Activated CD4-positive, alpha-beta T cell treated with anti-CD3 and anti-CD28 coated beads, Interleukin-2, amount 10 ng/mL, durations not matched to agents 7 days and 5 days (primary cell): ENCODE measurements around the gene EFCAB11. TPM values are rescaled to one million over a fixed set of nuclear protein-coding genes. Genes with fewer than 3 reads are reported as not detected.

Experiments
- CTCF ChIA-PET: fragments of 350-600 bp; sonication (Branson Sonifier 250); formaldehyde crosslinking; loops from one replicate; lab custom pipeline; 2021; ENCODE audit warnings: antibody characterized with exemption; lab: Charles Lee
- POLR2A ChIA-PET: fragments of 350-600 bp; sonication (Branson Sonifier 250); formaldehyde crosslinking; loops from one replicate; lab custom pipeline; 2021; ENCODE audit warnings: antibody characterized with exemption; lab: Charles Lee
- DNase-seq: peaks from one replicate; pipeline ENCODE4 v3.0.0-alpha.2; 2020
- H3K27ac Mint-ChIP-seq: one replicate; pipeline ENCODE4 v1.8.0; 2021; ENCODE audit warnings: mild to moderate bottlenecking, moderate library complexity, mixed read lengths
- H3K27me3 Mint-ChIP-seq: one replicate; pipeline ENCODE4 v1.8.0; 2021; ENCODE audit warnings: mixed read lengths
- H3K36me3 Mint-ChIP-seq: one replicate; pipeline ENCODE4 v1.8.0; 2021; ENCODE audit warnings: low read depth, mixed read lengths
- H3K4me1 Mint-ChIP-seq: one replicate; pipeline ENCODE4 v1.8.0; 2021; ENCODE audit warnings: mixed read lengths
- H3K4me3 Mint-ChIP-seq: one replicate; pipeline ENCODE4 v1.8.0; 2021; ENCODE audit warnings: mild to moderate bottlenecking, moderate library complexity, mixed read lengths
- H3K9me3 Mint-ChIP-seq: one replicate; pipeline ENCODE4 v1.8.0; 2021; ENCODE audit warnings: mixed read lengths
- total RNA-seq, 2 experiments: library from RNA; stranded (reverse); gene quantifications; one replicate each; pipeline ENCODE4 v1.2.3, GENCODE V29; 2021

The EFCAB11 gene
- total RNA-seq, 2 experiments from 2014 or later: 7.7 to 8.6 TPM

DNA sequence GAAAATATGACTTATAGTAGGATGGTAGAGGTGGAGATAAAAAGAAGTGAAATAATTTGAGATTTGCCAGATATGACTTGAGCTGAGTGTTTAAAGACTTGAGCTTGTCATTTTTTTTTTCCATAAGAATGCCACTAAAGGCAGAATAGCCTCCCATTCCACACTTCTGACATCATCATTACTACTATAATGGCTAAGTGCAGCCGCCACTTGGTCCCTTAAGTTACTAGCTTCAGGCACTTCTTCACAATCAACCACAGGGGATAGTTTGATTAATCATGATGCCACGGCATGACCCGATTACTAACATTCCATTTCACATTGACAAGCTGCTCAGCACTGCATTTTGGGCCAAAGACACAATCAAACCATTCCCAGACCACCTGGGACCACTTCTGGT is 127.9 kb downstream of the EFCAB11 start:
- no peak overlapping the region for H3K27ac Mint-ChIP-seq
- ChIA-PET CTCF (interaction anchor here (0.6 to 0.7 kb wide), 2 partner anchors 646 to 713 kb away, joined by 3 read pairs; no protein-coding TSS in a partner anchor), POLR2A (interaction anchor here (0.6 to 0.7 kb wide), 2 partner anchors 95 to 839 kb away, joined by 3 read pairs; no protein-coding TSS in a partner anchor)
- no peak overlapping the region for H3K4me3 Mint-ChIP-seq
- no peaks in the 10 kb centered on the region for H3K36me3 Mint-ChIP-seq
- peaks cover 12% of the 10 kb centered on the region for H3K9me3 Mint-ChIP-seq
- no peaks in the 10 kb centered on the region for H3K4me1 Mint-ChIP-seq
- DNase-seq: no peak
- H3K27me3 Mint-ChIP-seq: peaks cover 9% of the 10 kb centered on the region

DNA sequence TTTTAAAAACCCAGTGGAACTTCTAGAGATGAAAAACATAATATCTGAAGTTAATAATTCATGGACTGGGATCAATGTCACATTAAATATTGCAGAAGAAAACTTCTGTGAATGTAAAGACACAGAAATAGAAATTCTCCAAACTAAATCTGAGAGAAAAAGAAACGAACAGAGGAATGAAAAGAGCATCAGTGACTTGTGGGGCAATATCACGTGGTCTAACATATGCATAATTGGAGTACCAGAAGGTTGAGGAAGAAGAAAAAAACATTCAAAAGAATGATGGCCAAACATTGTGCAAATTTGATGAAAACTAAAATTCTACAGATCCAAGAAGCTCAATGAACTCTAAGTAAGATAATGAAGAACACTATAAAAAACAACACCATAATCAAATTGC is 130.8 kb downstream of the EFCAB11 start:
- H3K4me1 Mint-ChIP-seq: no peaks in the 10 kb centered on the region
- POLR2A ChIA-PET: no interaction called here
- DNase-seq: no peak
- no peaks in the 10 kb centered on the region for H3K36me3 Mint-ChIP-seq
- CTCF ChIA-PET: no interaction called here
- H3K4me3 Mint-ChIP-seq: no peak overlapping the region
- H3K27ac Mint-ChIP-seq: no peak overlapping the region
- peaks cover 7% of the 10 kb centered on the region for H3K27me3 Mint-ChIP-seq
- peaks cover 12% of the 10 kb centered on the region for H3K9me3 Mint-ChIP-seq

DNA sequence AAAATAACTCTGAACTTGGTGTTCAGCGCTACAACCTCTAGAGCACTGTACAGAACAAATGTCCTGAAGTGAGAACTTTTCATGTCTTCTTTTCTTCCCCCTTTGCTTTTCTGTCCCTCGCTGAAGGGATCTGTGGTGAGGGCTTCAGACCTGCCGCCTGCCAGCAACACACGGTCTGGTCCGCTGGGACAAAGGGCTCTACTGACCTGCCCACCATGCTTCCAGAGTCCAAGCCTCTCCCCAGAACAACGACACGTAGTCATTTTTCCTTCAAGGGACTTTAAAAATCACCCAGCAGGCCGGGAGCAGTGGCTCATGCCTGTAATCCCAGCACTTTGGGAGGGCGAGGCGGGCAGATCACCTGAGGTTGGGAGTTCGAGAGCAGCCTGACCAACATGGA is 140.4 kb downstream of the EFCAB11 start:
- Mint-ChIP-seq H3K9me3 (no peaks in the 10 kb centered on the region), H3K27me3 (peaks cover 14% of the 10 kb centered on the region), H3K36me3 (no peaks in the 10 kb centered on the region), H3K4me1 (no peaks in the 10 kb centered on the region), H3K27ac (no peak overlapping the region), H3K4me3 (no peak overlapping the region)
- ChIA-PET POLR2A (no interaction called here), CTCF (interaction anchor here (0.6 kb wide), 1 partner anchor 56 kb away, joined by 3 read pairs; no protein-coding TSS in a partner anchor)
- no peak for DNase-seq

DNA sequence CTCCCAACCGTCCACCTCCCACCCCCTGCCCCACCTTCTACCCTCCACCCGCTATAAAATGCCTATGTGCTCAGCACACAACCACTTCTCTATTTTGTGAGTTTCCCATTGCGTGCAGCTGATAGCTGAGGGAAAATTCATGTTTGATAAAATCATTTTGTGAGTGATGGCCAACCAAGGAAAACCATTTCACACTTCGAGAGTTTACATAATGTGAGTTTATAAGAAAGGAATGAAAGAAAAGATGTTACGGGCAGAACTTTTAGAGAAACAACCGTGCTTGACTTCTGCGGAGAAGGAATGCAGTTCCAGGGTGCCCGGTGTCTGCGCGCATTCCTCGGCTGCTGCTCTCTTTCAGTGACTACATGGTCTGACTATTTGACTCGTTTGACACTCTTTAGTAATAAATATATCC is 140.9 kb downstream of the EFCAB11 start:
- no peak overlapping the region for H3K27ac Mint-ChIP-seq
- no peaks in the 10 kb centered on the region for H3K4me1 Mint-ChIP-seq
- H3K9me3 Mint-ChIP-seq: no peaks in the 10 kb centered on the region
- no peak overlapping the region for H3K4me3 Mint-ChIP-seq
- no peak for DNase-seq
- peaks cover 14% of the 10 kb centered on the region for H3K27me3 Mint-ChIP-seq
- no peaks in the 10 kb centered on the region for H3K36me3 Mint-ChIP-seq
- CTCF ChIA-PET: interaction anchor here (0.6 kb wide), 1 partner anchor 55 kb away, joined by 3 read pairs; no protein-coding TSS in a partner anchor
- POLR2A ChIA-PET: no interaction called here

DNA sequence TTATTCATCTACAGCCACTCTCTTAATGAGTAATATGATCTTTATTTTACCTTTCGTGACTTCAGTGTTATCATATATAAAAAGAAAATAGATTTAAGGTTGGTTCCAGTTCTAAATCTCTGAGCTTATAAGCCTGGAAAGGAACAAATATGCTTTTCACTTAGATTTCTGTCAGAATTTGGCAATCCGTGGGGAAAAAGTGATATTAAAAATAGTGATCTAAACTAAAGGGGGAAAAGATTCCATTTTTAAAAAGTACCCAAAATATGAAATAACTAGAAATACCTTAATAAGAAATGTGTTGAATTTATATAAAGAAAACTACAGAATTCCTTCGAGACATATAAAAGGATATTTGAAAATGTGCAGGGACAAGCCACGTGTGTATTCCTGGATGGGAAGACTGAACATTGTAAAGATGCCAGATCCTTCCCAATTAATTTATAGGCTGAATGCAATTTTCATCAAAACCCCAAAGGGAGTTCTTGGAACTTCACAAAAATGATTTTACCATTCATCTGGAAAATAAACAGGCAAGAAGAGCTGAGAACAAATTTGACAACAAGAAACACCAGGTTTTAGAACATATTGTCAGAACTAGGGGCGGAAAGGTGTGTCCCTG is 142.5 kb downstream of the EFCAB11 start:
- H3K36me3 Mint-ChIP-seq: no peaks in the 10 kb centered on the region
- no peak overlapping the region for H3K4me3 Mint-ChIP-seq
- H3K27me3 Mint-ChIP-seq: peaks cover 13% of the 10 kb centered on the region
- DNase-seq: no peak
- H3K27ac Mint-ChIP-seq: no peak overlapping the region
- no peaks in the 10 kb centered on the region for H3K9me3 Mint-ChIP-seq
- CTCF ChIA-PET: no interaction called here
- H3K4me1 Mint-ChIP-seq: no peaks in the 10 kb centered on the region
- POLR2A ChIA-PET: no interaction called here

DNA sequence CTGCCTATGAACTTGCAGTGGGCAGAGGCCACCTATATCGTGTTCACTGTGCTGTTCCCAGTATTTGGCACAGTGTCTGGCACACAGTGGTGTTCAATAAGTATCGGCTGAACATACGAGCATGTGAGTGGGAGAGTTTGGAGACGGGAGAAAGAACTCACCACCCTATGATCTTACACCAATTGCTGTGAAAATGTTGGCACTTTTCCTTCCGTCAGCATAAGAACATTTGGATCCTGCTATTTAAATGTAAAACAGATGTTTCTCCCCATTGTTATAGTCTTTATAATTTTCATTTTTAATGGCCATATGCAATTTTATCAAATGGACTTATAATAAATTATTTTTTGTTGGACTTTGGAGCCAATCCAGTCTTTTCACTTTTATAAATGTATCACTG is 144.4 kb downstream of the EFCAB11 start:
- H3K4me3 Mint-ChIP-seq: no peak overlapping the region
- CTCF ChIA-PET: no interaction called here
- no peaks in the 10 kb centered on the region for H3K9me3 Mint-ChIP-seq
- no peaks in the 10 kb centered on the region for H3K36me3 Mint-ChIP-seq
- DNase-seq: no peak
- peaks cover 11% of the 10 kb centered on the region for H3K27me3 Mint-ChIP-seq
- H3K4me1 Mint-ChIP-seq: no peaks in the 10 kb centered on the region
- no peak overlapping the region for H3K27ac Mint-ChIP-seq
- POLR2A ChIA-PET: no interaction called here

DNA sequence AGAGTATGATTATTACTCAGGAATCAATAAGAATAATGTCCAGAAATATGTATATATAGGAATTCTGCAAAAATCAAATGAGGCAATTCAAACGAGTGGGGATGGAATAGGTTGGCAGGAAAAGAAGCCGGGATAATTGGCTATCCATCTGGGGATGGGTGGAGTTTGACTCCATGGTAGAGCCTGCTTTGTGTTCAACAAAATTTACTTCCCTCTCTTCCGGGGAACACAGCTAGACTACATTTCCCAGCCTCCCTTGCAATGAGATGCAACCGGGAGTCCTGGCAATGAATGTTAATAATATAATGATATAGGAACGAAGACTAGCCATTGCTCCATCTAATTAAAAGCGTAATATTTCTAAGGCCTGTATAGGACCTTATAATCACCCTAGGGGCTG is 146.6 kb downstream of the EFCAB11 start:
- H3K9me3 Mint-ChIP-seq: no peaks in the 10 kb centered on the region
- no peak for DNase-seq
- ChIA-PET CTCF (interaction anchor here (1.0 kb wide), 1 partner anchor 10 kb away, joined by 4 read pairs; no protein-coding TSS in a partner anchor), POLR2A (no interaction called here)
- no peak overlapping the region for H3K27ac Mint-ChIP-seq
- no peak overlapping the region for H3K4me3 Mint-ChIP-seq
- peaks cover 6% of the 10 kb centered on the region for H3K27me3 Mint-ChIP-seq
- no peaks in the 10 kb centered on the region for H3K36me3 Mint-ChIP-seq
- no peaks in the 10 kb centered on the region for H3K4me1 Mint-ChIP-seq

DNA sequence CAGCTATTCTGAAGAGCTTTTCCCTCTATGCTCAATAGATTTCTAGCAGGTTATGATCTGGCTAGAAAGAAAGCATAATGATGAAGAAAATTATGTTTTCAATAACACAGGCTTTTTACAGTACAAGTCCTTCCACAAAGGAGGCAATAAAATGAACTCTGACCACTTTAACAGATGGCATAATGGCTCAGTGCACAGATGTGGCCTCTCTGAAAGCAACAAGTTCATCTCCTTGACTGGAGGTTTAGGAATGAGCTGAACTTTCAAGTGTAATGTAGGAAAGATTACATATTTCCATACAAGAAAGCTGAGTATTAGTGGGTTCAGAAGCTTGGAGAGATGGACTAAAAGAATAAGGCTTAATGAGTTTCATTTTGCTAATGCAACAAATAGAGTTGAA is 147.4 kb downstream of the EFCAB11 start:
- ChIA-PET CTCF (interaction anchor here (1.0 kb wide), 1 partner anchor 10 kb away, joined by 4 read pairs; no protein-coding TSS in a partner anchor), POLR2A (no interaction called here)
- no peak overlapping the region for H3K4me3 Mint-ChIP-seq

DNA sequence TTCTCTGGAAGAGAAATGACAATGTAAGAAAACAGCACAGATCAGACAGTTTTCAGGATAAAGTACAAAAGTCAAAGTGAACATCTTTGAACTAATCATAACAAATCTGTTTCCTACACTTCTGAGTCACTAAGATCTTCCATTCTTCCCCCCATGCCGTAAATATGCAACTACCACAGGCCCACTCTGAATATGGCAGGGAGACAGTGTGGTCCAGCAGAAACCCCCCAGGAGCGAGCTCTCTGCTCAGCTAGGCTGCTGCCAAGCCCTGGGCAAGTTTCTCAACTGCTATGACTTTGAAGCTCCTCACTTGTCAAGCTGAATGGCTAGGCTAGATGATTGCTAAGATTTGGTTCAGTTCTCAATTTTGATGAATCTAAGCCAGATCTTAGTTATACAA is 148.1 kb downstream of the EFCAB11 start:
- no peaks in the 10 kb centered on the region for H3K36me3 Mint-ChIP-seq
- H3K27me3 Mint-ChIP-seq: peaks cover 1% of the 10 kb centered on the region
- H3K4me1 Mint-ChIP-seq: no peaks in the 10 kb centered on the region
- POLR2A ChIA-PET: no interaction called here
- no peak overlapping the region for H3K27ac Mint-ChIP-seq
- no peak for DNase-seq
- CTCF ChIA-PET: no interaction called here
- no peaks in the 10 kb centered on the region for H3K9me3 Mint-ChIP-seq
- no peak overlapping the region for H3K4me3 Mint-ChIP-seq

More for the DNA sequence above, 147.4 kb downstream of the EFCAB11 start:
- Mint-ChIP-seq H3K9me3 (no peaks in the 10 kb centered on the region), H3K27ac (no peak overlapping the region), H3K27me3 (peaks cover 1% of the 10 kb centered on the region), H3K36me3 (no peaks in the 10 kb centered on the region), H3K4me1 (no peaks in the 10 kb centered on the region)
- DNase-seq: no peak

DNA sequence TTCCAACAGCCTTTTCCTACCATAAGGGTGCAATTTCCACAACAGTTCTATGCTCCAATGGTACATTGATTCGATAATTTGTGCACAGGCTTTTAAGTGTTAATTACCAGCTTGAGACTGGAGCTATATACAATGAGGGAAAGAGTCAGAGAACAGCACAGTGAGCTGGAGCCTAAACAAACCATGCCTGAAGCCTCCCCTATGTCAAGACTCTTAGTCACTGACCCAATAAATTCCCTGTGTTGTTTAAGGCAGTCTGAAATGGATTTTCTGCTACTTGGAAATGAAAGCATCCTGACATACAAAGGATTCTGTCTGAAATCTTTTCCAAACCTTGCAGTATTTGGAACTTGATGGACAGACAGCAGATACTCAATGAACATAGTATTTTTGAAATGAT is 149.0 kb downstream of the EFCAB11 start:
- no peaks in the 10 kb centered on the region for H3K4me1 Mint-ChIP-seq
- H3K4me3 Mint-ChIP-seq: no peak overlapping the region
- CTCF ChIA-PET: interaction anchor here (0.6 kb wide), 2 partner anchors 286 to 627 kb away, joined by 3 to 4 read pairs; no protein-coding TSS in a partner anchor
- no peak overlapping the region for H3K27ac Mint-ChIP-seq
- peaks cover 1% of the 10 kb centered on the region for H3K27me3 Mint-ChIP-seq
- no peak for DNase-seq
- POLR2A ChIA-PET: no interaction called here
- no peaks in the 10 kb centered on the region for H3K9me3 Mint-ChIP-seq
- H3K36me3 Mint-ChIP-seq: no peaks in the 10 kb centered on the region

DNA sequence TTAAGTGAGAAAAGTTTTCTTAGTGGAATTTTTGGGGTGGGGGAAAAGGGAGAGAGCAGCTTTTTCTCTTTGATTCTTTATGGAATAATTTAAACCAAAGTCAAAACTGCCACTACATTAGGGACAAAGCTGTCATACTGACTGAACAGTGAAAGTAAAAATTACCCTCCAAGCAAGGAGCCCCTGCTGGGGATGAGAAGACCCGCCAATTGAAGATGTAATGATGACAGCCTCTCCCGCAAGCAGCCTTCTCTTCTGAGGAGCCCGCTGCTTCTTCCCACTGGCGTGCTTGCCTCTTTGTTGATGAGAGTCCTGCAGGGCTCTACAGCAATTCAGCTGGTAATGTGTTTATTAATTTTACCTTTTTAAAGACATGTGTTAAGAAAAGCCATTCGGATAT is 151.0 kb downstream of the EFCAB11 start:
- H3K36me3 Mint-ChIP-seq: no peaks in the 10 kb centered on the region
- H3K4me3 Mint-ChIP-seq: no peak overlapping the region
- ChIA-PET CTCF (no interaction called here), POLR2A (no interaction called here)
- H3K27me3 Mint-ChIP-seq: peaks cover 1% of the 10 kb centered on the region
- no peaks in the 10 kb centered on the region for H3K4me1 Mint-ChIP-seq
- DNase-seq: no peak
- no peak overlapping the region for H3K27ac Mint-ChIP-seq
- no peaks in the 10 kb centered on the region for H3K9me3 Mint-ChIP-seq

DNA sequence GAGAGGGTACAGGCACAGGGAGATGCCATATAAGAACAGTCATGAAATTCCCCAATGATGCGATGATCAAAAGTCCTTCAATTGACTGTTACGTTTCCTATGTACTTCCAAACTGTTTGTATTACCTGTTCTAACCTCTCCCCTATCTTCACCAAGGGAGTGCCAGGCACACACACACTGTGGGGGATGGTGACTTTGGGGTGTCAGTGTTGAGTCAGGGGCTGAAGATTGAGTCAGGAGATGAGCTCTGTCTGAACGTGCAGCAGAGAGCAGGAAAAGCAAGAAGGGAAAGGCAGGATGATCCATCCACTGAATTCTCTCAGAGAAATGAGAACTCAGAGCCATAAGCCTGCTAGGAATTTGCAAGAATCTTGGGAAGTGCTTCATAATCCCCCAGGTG is 153.4 kb downstream of the EFCAB11 start:
- CTCF ChIA-PET: interaction anchor here (0.6 kb wide), 1 partner anchor 334 kb away, joined by 3 read pairs; no protein-coding TSS in a partner anchor

DNA sequence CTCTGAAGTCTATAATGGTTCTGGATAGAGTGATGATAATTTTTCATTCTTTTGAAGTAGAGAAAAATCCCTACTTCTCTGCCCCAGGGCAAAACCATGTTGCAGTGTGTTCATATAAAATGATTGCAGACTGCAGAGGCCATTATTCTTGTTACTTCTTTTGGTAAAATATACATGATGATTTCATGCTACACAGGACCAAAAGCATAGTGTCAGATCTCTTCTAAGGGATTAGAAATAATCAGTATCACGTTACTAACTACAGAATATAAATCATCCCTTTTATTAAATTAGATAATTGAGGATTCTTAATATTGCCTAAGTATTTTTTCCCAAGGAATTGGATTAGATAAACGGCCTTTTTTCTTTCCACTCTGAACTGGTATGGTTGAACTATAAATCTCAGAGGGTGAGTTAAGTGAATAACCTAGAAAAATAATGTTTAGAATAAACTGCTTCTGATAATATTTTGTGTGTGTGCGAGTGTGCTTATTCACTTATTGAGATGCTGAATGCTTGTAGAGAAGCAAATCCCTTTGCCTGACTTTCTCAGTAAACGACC is 156.2 kb downstream of the EFCAB11 start:
- H3K4me3 Mint-ChIP-seq: no peak overlapping the region
- no peak for DNase-seq
- ChIA-PET POLR2A (no interaction called here), CTCF (no interaction called here)
- H3K36me3 Mint-ChIP-seq: no peaks in the 10 kb centered on the region
- no peaks in the 10 kb centered on the region for H3K9me3 Mint-ChIP-seq
- H3K27ac Mint-ChIP-seq: no peak overlapping the region
- H3K4me1 Mint-ChIP-seq: no peaks in the 10 kb centered on the region
- H3K27me3 Mint-ChIP-seq: no peaks in the 10 kb centered on the region

More for the DNA sequence above, 153.4 kb downstream of the EFCAB11 start:
- POLR2A ChIA-PET: no interaction called here
- no peaks in the 10 kb centered on the region for H3K27me3 Mint-ChIP-seq
- no peaks in the 10 kb centered on the region for H3K36me3 Mint-ChIP-seq
- H3K9me3 Mint-ChIP-seq: no peaks in the 10 kb centered on the region
- DNase-seq: no peak
- no peak overlapping the region for H3K27ac Mint-ChIP-seq
- no peaks in the 10 kb centered on the region for H3K4me1 Mint-ChIP-seq
- H3K4me3 Mint-ChIP-seq: no peak overlapping the region
